CD14-positive monocyte (primary cell): Measurements from ENCODE around the gene ENPP6. TPM values are rescaled to one million over a fixed set of nuclear protein-coding genes. Genes with fewer than 3 reads are reported as not detected.

ENCODE experiments used
- DNase-seq, 3 donors: peaks; one replicate each; pipeline ENCODE4 v3.0.0-alpha.2; 2011 to 2022
- H2AFZ ChIP-seq: 2 replicates; pipeline ENCODE4 v1.6.0; 2012; ENCODE audit warnings: mild to moderate bottlenecking, low read depth, low read length, inconsistent platforms; ENCODE audit not compliant: insufficient read depth, poor library complexity, severe bottlenecking
- H3K27ac ChIP-seq, 2 donors: 1 replicate in 1 of 2; 2 replicates in 1 of 2; pipeline ENCODE4 v1.5.1; 2012 to 2013; ENCODE audit warnings: low read length in 2 of 2, control low read depth in 1 of 2, inconsistent platforms in 1 of 2, low read depth in 1 of 2, mild to moderate bottlenecking in 1 of 2
- H3K27me3 ChIP-seq, 2 donors: one replicate each; pipeline versions ENCODE4 v1.6.0 to v1.6.1; 2011 to 2013; ENCODE audit warnings: low read length in 2 of 2; ENCODE audit not compliant: control insufficient read depth in 2 of 2, insufficient read depth in 2 of 2
- H3K36me3 ChIP-seq, 2 donors: replicated peaks in 1 of 2; 1 replicate in 1 of 2; 2 replicates in 1 of 2; pipeline versions ENCODE4 v1.5.1 to v1.6.1; 2012 to 2013; ENCODE audit warnings: low read length in 2 of 2, control low read depth in 1 of 2, inconsistent platforms in 1 of 2, mild to moderate bottlenecking in 1 of 2; ENCODE audit not compliant: insufficient read depth in 2 of 2, control insufficient read depth in 1 of 2
- H3K4me1 ChIP-seq, 2 donors: 1 replicate in 1 of 2; 2 replicates in 1 of 2; pipeline versions ENCODE4 v1.5.1 to v1.6.1; 2012 to 2013; ENCODE audit warnings: low read length in 2 of 2, control low read depth in 1 of 2, inconsistent platforms in 1 of 2, mild to moderate bottlenecking in 1 of 2, moderate library complexity in 1 of 2; ENCODE audit not compliant: insufficient read depth in 2 of 2, control insufficient read depth in 1 of 2
- H3K4me2 ChIP-seq: replicated peaks from 2 replicates; pipeline ENCODE3; 2012; ENCODE audit warnings: low read length, moderate library complexity, mild to moderate bottlenecking; ENCODE audit not compliant: poor library complexity, severe bottlenecking; ENCODE audit errors: extremely low read depth
- H3K4me3 ChIP-seq, 3 experiments: fragments of 200-600 bp in 1 of 3; sonication (generic) in 1 of 3; replicated peaks in 1 of 3; 1 replicate in 2 of 3; 2 replicates in 1 of 3; pipeline ENCODE4 v1.5.1; 2011 to 2013; ENCODE audit warnings: low read length in 3 of 3, mild to moderate bottlenecking in 3 of 3, control low read depth in 2 of 3, low read depth in 2 of 3, inconsistent platforms in 1 of 3, moderate library complexity in 1 of 3
- H3K79me2 ChIP-seq: 2 replicates; pipeline ENCODE4 v1.6.0; 2012; ENCODE audit warnings: mild to moderate bottlenecking, control low read depth, inconsistent platforms, low read length, moderate library complexity; ENCODE audit not compliant: insufficient read depth
- H3K9ac ChIP-seq: 2 replicates; pipeline ENCODE4 v1.6.0; 2017; ENCODE audit warnings: low read length, mild to moderate bottlenecking; ENCODE audit not compliant: insufficient read depth, poor library complexity, severe bottlenecking
- H3K9me3 ChIP-seq, 2 donors: replicated peaks in 1 of 2; 1 replicate in 1 of 2; 2 replicates in 1 of 2; pipeline versions ENCODE4 v1.5.1 to v1.6.1; 2012 to 2013; ENCODE audit warnings: low read length in 2 of 2, control low read depth in 1 of 2; ENCODE audit not compliant: control insufficient read depth in 1 of 2, insufficient read depth in 1 of 2
- H4K20me1 ChIP-seq: 2 replicates; pipeline ENCODE4 v1.6.0; 2012; ENCODE audit warnings: mild to moderate bottlenecking, low read length, control low read depth, moderate library complexity; ENCODE audit not compliant: insufficient read depth
- H3K27ac Mint-ChIP-seq, 7 donors: one replicate each; pipeline ENCODE4 v1.8.0; 2020; ENCODE audit warnings: mild to moderate bottlenecking in 7 of 7, mixed read lengths in 7 of 7, moderate library complexity in 6 of 7, inconsistent platforms in 2 of 7
- H3K27me3 Mint-ChIP-seq, 3 donors: one replicate each; pipeline ENCODE4 v1.8.0; 2021 to 2022; ENCODE audit warnings: low read depth in 3 of 3, mild to moderate bottlenecking in 3 of 3, mixed read lengths in 3 of 3, moderate library complexity in 3 of 3, inconsistent platforms in 1 of 3
- H3K36me3 Mint-ChIP-seq, 2 donors: one replicate each; pipeline ENCODE4 v1.8.0; 2020; ENCODE audit warnings: mixed read lengths in 2 of 2, inconsistent platforms in 1 of 2, mild to moderate bottlenecking in 1 of 2
- H3K4me1 Mint-ChIP-seq: one replicate; pipeline ENCODE4 v1.8.0; 2020; ENCODE audit warnings: mild to moderate bottlenecking, mixed read lengths
- H3K4me3 Mint-ChIP-seq, 2 donors: one replicate each; pipeline ENCODE4 v1.8.0; 2020; ENCODE audit warnings: mild to moderate bottlenecking in 2 of 2, mixed read lengths in 2 of 2, moderate library complexity in 1 of 2
- H3K9me3 Mint-ChIP-seq, 7 donors: one replicate each; pipeline ENCODE4 v1.8.0; 2020 to 2022; ENCODE audit warnings: mixed read lengths in 7 of 7, mild to moderate bottlenecking in 6 of 7, moderate library complexity in 6 of 7, inconsistent platforms in 2 of 7
- CTCF ChIP-seq: fragments of 200-600 bp; IDR thresholded peaks from one replicate; pipeline ENCODE4 v1.8.0; 2022; ENCODE audit warnings: antibody characterized with exemption, mild to moderate bottlenecking
- WGBS: methylation state at CpG from one replicate; pipeline ENCODE4 v1.1.5; 2013; ENCODE audit warnings: missing lambda C conversion rate; ENCODE audit not compliant: insufficient coverage; 5-methylcytosine and 5-hydroxymethylcytosine counted together
- intact Hi-C, 2 donors: fragments of 100-400 bp; cut with micrococcal nuclease; formaldehyde crosslinking; loops; one replicate each; pipeline versions ENCODE4 v1.15.0 to v1.15.1; 2023
- polyA plus RNA-seq, 3 donors: library from polyadenylated mRNA; depleted of rRNA in 1 of 3; unstranded in 2 of 3; stranded (reverse) in 1 of 3; fragments of 300-500 nt in 2 of 3; fragments of >200 nt in 1 of 3; fragmentation: Illumina TruSeq in 2 of 3; gene quantifications; 1 replicate in 2 of 3; 2 replicates in 1 of 3; pipeline ENCODE4 v1.2.3, GENCODE V29; 2012 to 2021

ENPP6 gene
- polyA plus RNA-seq, 3 donors: 0.05 TPM; not detected in 2

- no peak overlapping the region for H3K27ac Mint-ChIP-seq
- Histone ChIP-seq H3K79me2 (no peaks in the 10 kb centered on the region), H3K4me1 (peaks cover 4 to 8% of the 10 kb centered on the region in 2 donors), H3K27ac (no peak overlapping the region), H3K36me3 (no peaks in the 10 kb centered on the region), H3K4me2 (no peak overlapping the region), H3K4me3 (no peak overlapping the region), H3K9me3 (no peaks in the 10 kb centered on the region), H4K20me1 (no peaks in the 10 kb centered on the region), H3K9ac (no peak overlapping the region), H3K27me3 (peaks cover 12 to 13% of the 10 kb centered on the region in 2 donors), H2AFZ (no peak overlapping the region)
- no peak for DNase-seq
- TF ChIP-seq CTCF: no peak
- H3K4me1 Mint-ChIP-seq: peaks cover 7% of the 10 kb centered on the region
- no peaks in the 10 kb centered on the region for H3K9me3 Mint-ChIP-seq
- H3K4me3 Mint-ChIP-seq: peak overlapping the region in 1 of 2 donors; percentile 41
- no peaks in the 10 kb centered on the region for H3K36me3 Mint-ChIP-seq
- intact Hi-C loops: loop anchor here in 1 of 2 donors (5.0 kb wide), 1 partner anchor 324 kb away; no protein-coding TSS in a partner anchor
- no CpG with 5 or more reads among the region's 6 CpGs for WGBS
- peaks cover 25 to 49% (median 30%) of the 10 kb centered on the region in 3 donors for H3K27me3 Mint-ChIP-seq
Measured at GRCh38 chr4:184166736-184167135, 50.9 kb downstream of the ENPP6 start.

- no peaks in the 10 kb centered on the region for H3K9me3 Mint-ChIP-seq
Measured at GRCh38 chr4:184165291-184165690, 52.4 kb downstream of the ENPP6 start.

More at GRCh38 chr4:184165291-184165690, 52.4 kb downstream of the ENPP6 start:
- H3K36me3 Mint-ChIP-seq: no peaks in the 10 kb centered on the region
- Histone ChIP-seq H3K9me3 (no peaks in the 10 kb centered on the region), H3K27ac (no peak overlapping the region), H3K4me1 (peaks cover 4 to 8% of the 10 kb centered on the region in 2 donors), H3K9ac (no peak overlapping the region), H3K79me2 (no peaks in the 10 kb centered on the region), H3K36me3 (no peaks in the 10 kb centered on the region), H4K20me1 (no peaks in the 10 kb centered on the region), H3K4me2 (no peak overlapping the region), H3K4me3 (no peak overlapping the region), H2AFZ (no peak overlapping the region), H3K27me3 (peaks cover 12 to 13% of the 10 kb centered on the region in 2 donors)
- H3K4me1 Mint-ChIP-seq: peaks cover 7% of the 10 kb centered on the region
- H3K4me3 Mint-ChIP-seq: no peak overlapping the region
- intact Hi-C loops: loop anchor here in 1 of 2 donors (5.0 kb wide), 1 partner anchor 323 kb away; no protein-coding TSS in a partner anchor
- TF ChIP-seq CTCF: no peak
- no peak overlapping the region for H3K27ac Mint-ChIP-seq
- DNase-seq: no peak
- 82% methylated on average over 6 of the region's 8 CpGs for WGBS
- peaks cover 28 to 48% (median 28%) of the 10 kb centered on the region in 3 donors for H3K27me3 Mint-ChIP-seq
